PC-3 (cell line): ENCODE measurements around the gene ABCG1.

Experiments used
- EZH2 ChIP-seq: fragments of 300-600 bp; sonication (generic); IDR thresholded peaks from one replicate; pipeline ENCODE4 v1.6.1; 2017; ENCODE audit warnings: antibody characterized with exemption, mild to moderate bottlenecking, low read length; ENCODE audit not compliant: unreplicated experiment
- TF ChIP-seq, protein P1 (sequence below): fragments of 300-600 bp; sonication (generic); conservative IDR thresholded peaks from 2 replicates; pipeline ENCODE4 v1.5.1; 2017; ENCODE audit warnings: antibody characterized with exemption, low read depth, mild to moderate bottlenecking, low read length

DNA sequence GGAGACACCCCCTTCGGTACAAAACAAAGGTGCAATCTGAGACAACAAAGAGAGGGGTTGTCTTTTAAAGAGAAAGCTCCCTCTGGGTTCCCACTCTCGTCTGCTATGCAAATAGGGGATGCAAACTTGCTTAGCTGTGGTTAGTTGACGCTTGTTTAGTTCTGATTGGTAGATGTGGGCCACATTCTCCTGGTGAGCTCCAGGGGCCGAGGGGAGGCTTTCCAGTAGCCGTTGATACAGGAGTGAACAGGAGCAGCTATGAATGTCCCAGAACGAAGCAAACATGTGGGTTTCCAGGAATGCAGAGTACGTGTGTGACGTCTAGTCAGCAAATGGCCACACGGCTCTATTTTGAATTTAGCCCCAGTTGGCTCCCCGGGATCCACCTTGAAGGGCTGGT, 117.1 kb downstream of the ABCG1 start:
- TF ChIP-seq, protein P1, sequence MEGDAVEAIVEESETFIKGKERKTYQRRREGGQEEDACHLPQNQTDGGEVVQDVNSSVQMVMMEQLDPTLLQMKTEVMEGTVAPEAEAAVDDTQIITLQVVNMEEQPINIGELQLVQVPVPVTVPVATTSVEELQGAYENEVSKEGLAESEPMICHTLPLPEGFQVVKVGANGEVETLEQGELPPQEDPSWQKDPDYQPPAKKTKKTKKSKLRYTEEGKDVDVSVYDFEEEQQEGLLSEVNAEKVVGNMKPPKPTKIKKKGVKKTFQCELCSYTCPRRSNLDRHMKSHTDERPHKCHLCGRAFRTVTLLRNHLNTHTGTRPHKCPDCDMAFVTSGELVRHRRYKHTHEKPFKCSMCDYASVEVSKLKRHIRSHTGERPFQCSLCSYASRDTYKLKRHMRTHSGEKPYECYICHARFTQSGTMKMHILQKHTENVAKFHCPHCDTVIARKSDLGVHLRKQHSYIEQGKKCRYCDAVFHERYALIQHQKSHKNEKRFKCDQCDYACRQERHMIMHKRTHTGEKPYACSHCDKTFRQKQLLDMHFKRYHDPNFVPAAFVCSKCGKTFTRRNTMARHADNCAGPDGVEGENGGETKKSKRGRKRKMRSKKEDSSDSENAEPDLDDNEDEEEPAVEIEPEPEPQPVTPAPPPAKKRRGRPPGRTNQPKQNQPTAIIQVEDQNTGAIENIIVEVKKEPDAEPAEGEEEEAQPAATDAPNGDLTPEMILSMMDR = no peak
- no peak for TF ChIP-seq EZH2
